ENCODE measurements around the gene NBEAL2.

Gene NBEAL2

GRCh38 chr3:47008851-47009224 lies 29.4 kb downstream of the NBEAL2 start:
- no peaks in the 10 kb centered on the region for H3K79me2 ChIP-seq (ENCODE audit: insufficient read depth, low read depth)
- no peaks in the 10 kb centered on the region for H4K20me1 ChIP-seq (ENCODE audit: insufficient read depth)
- no peak overlapping the region for H3K4me3 ChIP-seq (IDR thresholded peaks at IDR 0.05; ENCODE audit: insufficient read depth, low read depth, low read length)
- no peak overlapping the region for H2AFZ ChIP-seq (ENCODE audit: low read depth)
- H3K4me2 ChIP-seq: no peak overlapping the region
- H3K36me3 ChIP-seq (ENCODE audit: insufficient read depth): no peaks in the 10 kb centered on the region
- H3K4me1 ChIP-seq (ENCODE audit: low read depth, poor library complexity, severe bottlenecking): no peaks in the 10 kb centered on the region
- no peak overlapping the region for H3K27ac ChIP-seq
- no peak overlapping the region for H3K9ac ChIP-seq
- TF ChIP-seq CTCF (conservative IDR thresholded peaks at IDR 0.05; ENCODE audit: low read depth, low read length): no peak
- H3K27me3 ChIP-seq (ENCODE audit: insufficient read depth, low read depth): no peaks in the 10 kb centered on the region

GRCh38 chr3:47009225-47010110 lies 30.0 kb downstream of the NBEAL2 start:
- Histone ChIP-seq H4K20me1 (ENCODE audit: insufficient read depth) (no peaks in the 10 kb centered on the region), H3K36me3 (ENCODE audit: insufficient read depth) (no peaks in the 10 kb centered on the region), H3K9ac (no peak overlapping the region), H3K27ac (no peak overlapping the region), H3K4me3 (IDR thresholded peaks at IDR 0.05; ENCODE audit: insufficient read depth, low read depth, low read length) (no peak overlapping the region), H3K4me1 (ENCODE audit: low read depth, poor library complexity, severe bottlenecking) (no peaks in the 10 kb centered on the region), H3K79me2 (ENCODE audit: insufficient read depth, low read depth) (no peaks in the 10 kb centered on the region), H3K27me3 (ENCODE audit: insufficient read depth, low read depth) (no peaks in the 10 kb centered on the region), H2AFZ (ENCODE audit: low read depth) (no peak overlapping the region), H3K4me2 (no peak overlapping the region)
- no peak for TF ChIP-seq CTCF (conservative IDR thresholded peaks at IDR 0.05; ENCODE audit: low read depth, low read length)

- no peaks in the 10 kb centered on the region for H3K36me3 ChIP-seq (ENCODE audit: insufficient read depth)
- H3K4me2 ChIP-seq: no peak overlapping the region
- H3K4me1 ChIP-seq (ENCODE audit: low read depth, poor library complexity, severe bottlenecking): no peaks in the 10 kb centered on the region
- no peaks in the 10 kb centered on the region for H3K79me2 ChIP-seq (ENCODE audit: insufficient read depth, low read depth)
- H2AFZ ChIP-seq (ENCODE audit: low read depth): no peak overlapping the region
- no peak overlapping the region for H3K27ac ChIP-seq
- H3K4me3 ChIP-seq (IDR thresholded peaks at IDR 0.05; ENCODE audit: insufficient read depth, low read depth, low read length): no peak overlapping the region
- TF ChIP-seq CTCF (conservative IDR thresholded peaks at IDR 0.05; ENCODE audit: low read depth, low read length): no peak
- no peaks in the 10 kb centered on the region for H3K27me3 ChIP-seq (ENCODE audit: insufficient read depth, low read depth)
- no peaks in the 10 kb centered on the region for H4K20me1 ChIP-seq (ENCODE audit: insufficient read depth)
- H3K9ac ChIP-seq: no peak overlapping the region
Measured at GRCh38 chr3:47010111-47010712, 30.7 kb downstream of the NBEAL2 start.

- Histone ChIP-seq H3K27me3 (ENCODE audit: insufficient read depth, low read depth) (no peaks in the 10 kb centered on the region), H3K4me1 (ENCODE audit: low read depth, poor library complexity, severe bottlenecking) (no peaks in the 10 kb centered on the region), H3K36me3 (ENCODE audit: insufficient read depth) (no peaks in the 10 kb centered on the region), H2AFZ (ENCODE audit: low read depth) (no peak overlapping the region), H4K20me1 (ENCODE audit: insufficient read depth) (no peaks in the 10 kb centered on the region), H3K9ac (no peak overlapping the region), H3K4me2 (no peak overlapping the region), H3K27ac (no peak overlapping the region), H3K79me2 (ENCODE audit: insufficient read depth, low read depth) (no peaks in the 10 kb centered on the region), H3K4me3 (IDR thresholded peaks at IDR 0.05; ENCODE audit: insufficient read depth, low read depth, low read length) (no peak overlapping the region)
- TF ChIP-seq CTCF (conservative IDR thresholded peaks at IDR 0.05; ENCODE audit: low read depth, low read length): no peak
Measured at GRCh38 chr3:47010910-47011309, 31.4 kb downstream of the NBEAL2 start.

Data from KMS-11 (cell line).